Panc1 (cell line): ENCODE data around the gene SUN1.

Source experiments
- CTCF ChIP-seq: fragments of 450-650 bp; IDR thresholded peaks from 2 replicates; pipeline ENCODE4 v1.5.1; 2017; ENCODE audit warnings: mild to moderate bottlenecking
- SIN3A ChIP-seq: IDR thresholded peaks from 2 replicates; pipeline ENCODE4 v1.6.1; 2012; ENCODE audit warnings: low read depth, mild to moderate bottlenecking, low read length, moderate library complexity, borderline replicate concordance; ENCODE audit not compliant: insufficient read depth

- TF ChIP-seq CTCF (no peak), SIN3A (no peak)
Measured at GRCh38 chr7:906776-907157, 74.5 kb downstream of the SUN1 start.
